K562 (cell line): ENCODE data around the gene HAPLN2. TPM values are rescaled to one million over a fixed set of nuclear protein-coding genes. Genes with fewer than 3 reads are reported as not detected.

Experiments
- ATAC-seq: fragments of 200-7000 bp; cut with Tn5 transposase; 3 replicates; pipeline ENCODE4 v1.9.1; 2020; ENCODE audit warnings: moderate library complexity
- BruUV-seq: library from RNA; stranded (reverse); fragments of 400-500 nt; replicated peaks from 2 replicates; lab custom pipeline; 2021; lab: Mats Ljungman, UMichigan
- CTCF ChIA-PET: fragments of 300-600 bp; formaldehyde crosslinking; extraction: SDS; loops from one replicate; lab custom pipeline; 2021; ENCODE audit warnings: low intra/inter-chr PET ratio; lab: Yijun Ruan, JAX
- POLR2A ChIA-PET: fragments of 300-600, 350-650 bp; sonication (Branson Sonifier 250); formaldehyde crosslinking; extraction: SDS; loops from one replicate; lab custom pipeline; 2021; ENCODE audit warnings: antibody characterized with exemption, inconsistent platforms; lab: Yijun Ruan, JAX
- DNase-seq, 4 experiments: peaks; one replicate each; pipeline versions ENCODE4 v3.0.0 to v3.0.0-alpha.2; 2011 to 2018; ENCODE audit warnings: low spot score in 3 of 4, mixed read lengths in 3 of 4; ENCODE audit errors: extremely low read depth in 1 of 4
- FAIRE-seq: peaks from 2 replicates; lab custom pipeline; 2011; peaks lifted over from hg19 to GRCh38; lab: Jason Lieb, UNC
- H2AFZ ChIP-seq: 2 replicates; pipeline ENCODE4 v1.6.0; 2011; ENCODE audit warnings: low read depth, low read length, control low read depth, inconsistent platforms
- H3K27ac ChIP-seq: fragments of 200-600 bp; 3 replicates; pipeline ENCODE4 v1.8.0; 2011; ENCODE audit warnings: low read depth, mild to moderate bottlenecking, control low read depth, inconsistent platforms, low read length, moderate library complexity, mixed read lengths; ENCODE audit errors: extremely low read depth
- H3K27me3 ChIP-seq, 2 experiments: fragments of 300-600 bp in 1 of 2; 2 replicates in 1 of 2; 3 replicates in 1 of 2; pipeline versions ENCODE4 v1.6.0 to v1.8.0; 2011; ENCODE audit warnings: inconsistent platforms in 2 of 2, low read length in 2 of 2, mild to moderate bottlenecking in 1 of 2, mixed read lengths in 1 of 2, moderate library complexity in 1 of 2; ENCODE audit not compliant: control insufficient read depth in 2 of 2, insufficient read depth in 2 of 2
- H3K36me3 ChIP-seq: fragments of 300-600 bp; 3 replicates; pipeline ENCODE4 v1.8.0; 2011; ENCODE audit warnings: mild to moderate bottlenecking, low read length, inconsistent platforms; ENCODE audit not compliant: control insufficient read depth, insufficient read depth
- H3K4me1 ChIP-seq, 2 experiments: fragments of 200-600 bp in 1 of 2; replicated peaks in 1 of 2; 2 replicates in 1 of 2; 3 replicates in 1 of 2; pipeline versions ENCODE4 v1.5.1 to v1.8.0; 2011; ENCODE audit warnings: inconsistent platforms in 2 of 2, low read length in 2 of 2, mild to moderate bottlenecking in 1 of 2, mixed read lengths in 1 of 2, moderate library complexity in 1 of 2; ENCODE audit not compliant: control insufficient read depth in 2 of 2, insufficient read depth in 2 of 2
- H3K4me2 ChIP-seq: 2 replicates; pipeline ENCODE4 v1.6.1; 2011; ENCODE audit warnings: low read length, control low read depth, inconsistent platforms, mixed read lengths; ENCODE audit not compliant: insufficient read depth
- H3K4me3 ChIP-seq: fragments of 200-600 bp; sonication (generic), shearing (Covaris generic); 2 replicates; pipeline ENCODE4 v1.5.1; 2016; ENCODE audit warnings: control low read depth, inconsistent platforms
- H3K79me2 ChIP-seq: fragments of 200-600 bp; 3 replicates; pipeline ENCODE4 v1.8.0; 2011; ENCODE audit warnings: low read length, inconsistent platforms; ENCODE audit not compliant: control insufficient read depth, insufficient read depth
- H3K9ac ChIP-seq, 2 experiments: 2 replicates each; pipeline versions ENCODE4 v1.6.0 to v1.6.1; 2011; ENCODE audit warnings: low read depth in 2 of 2, low read length in 2 of 2, control low read depth in 1 of 2, inconsistent platforms in 1 of 2, mild to moderate bottlenecking in 1 of 2, mixed read lengths in 1 of 2; ENCODE audit not compliant: insufficient read depth in 1 of 2
- H3K9me1 ChIP-seq: one replicate; pipeline ENCODE4 v1.6.0; 2011; ENCODE audit warnings: inconsistent platforms, mild to moderate bottlenecking, low read length, moderate library complexity; ENCODE audit not compliant: control insufficient read depth, insufficient read depth
- H3K9me3 ChIP-seq: replicated peaks from 2 replicates; pipeline ENCODE4 v1.5.1; 2011; ENCODE audit warnings: low read depth, low read length, inconsistent platforms; ENCODE audit not compliant: control insufficient read depth, insufficient read depth
- H4K20me1 ChIP-seq: replicated peaks from 2 replicates; pipeline ENCODE4 v1.6.1; 2011; ENCODE audit warnings: low read length, inconsistent platforms, mixed read lengths; ENCODE audit not compliant: control insufficient read depth, insufficient read depth
- CBFA2T2 ChIP-seq: fragments of 450-650 bp; conservative IDR thresholded peaks from 2 replicates; pipeline ENCODE4 v1.6.1; 2017; ENCODE audit warnings: mild to moderate bottlenecking
- ESRRB ChIP-seq: fragments of 250-450 bp; sonication (Bioruptor Pico); IDR thresholded peaks from 2 replicates; pipeline ENCODE4 v1.5.0; 2020; ENCODE audit warnings: mild to moderate bottlenecking, moderate library complexity, borderline replicate concordance
- GABPA ChIP-seq: fragments of 200-800 bp; sonication (Bioruptor generic); conservative IDR thresholded peaks from 2 replicates; pipeline ENCODE4 v1.6.1; 2016; ENCODE audit warnings: low read depth, missing genetic modification characterization, missing compliant biosample characterization
- HNRNPLL ChIP-seq: fragments of 200-400 bp; formaldehyde crosslinking; IDR thresholded peaks from 2 replicates; pipeline ENCODE4 v1.6.1; 2017; ENCODE audit warnings: low read length, low read depth, mild to moderate bottlenecking; ENCODE audit not compliant: poor library complexity, severe bottlenecking
- IFI16 ChIP-seq: fragments of 250-450 bp; sonication (Bioruptor Pico); IDR thresholded peaks from 2 replicates; pipeline ENCODE4 v2.1.2; 2022; ENCODE audit warnings: mild to moderate bottlenecking, inconsistent platforms
- IRF9 ChIP-seq: fragments of 450-650 bp; IDR thresholded peaks from 2 replicates; pipeline ENCODE4 v1.6.1; 2016; ENCODE audit warnings: missing biosample characterization, missing genetic modification characterization
- NRF1 ChIP-seq, 2 experiments: fragments of 450-650 bp; IDR thresholded peaks in 1 of 2; conservative IDR thresholded peaks in 1 of 2; 2 replicates each; pipeline ENCODE4 v1.6.1; 2014; ENCODE audit warnings: mild to moderate bottlenecking in 2 of 2
- PPARD ChIP-seq: fragments of 250-450 bp; sonication (Bioruptor Pico); IDR thresholded peaks from 2 replicates; pipeline ENCODE4 v1.8.0; 2022; ENCODE audit warnings: inconsistent platforms, mild to moderate bottlenecking, moderate library complexity
- RFX5 ChIP-seq: IDR thresholded peaks from 2 replicates; pipeline ENCODE4 v1.6.1; 2011; ENCODE audit warnings: low read depth, mild to moderate bottlenecking, improper control_type of control experiment, low read length
- RFX7 ChIP-seq: fragments of 250-450 bp; sonication (Bioruptor Pico); IDR thresholded peaks from 2 replicates; pipeline ENCODE4 v1.5.1; 2021; ENCODE audit warnings: mild to moderate bottlenecking
- SETDB1 ChIP-seq: IDR thresholded peaks from one replicate; pipeline ENCODE4 v1.6.1; 2012; ENCODE audit warnings: low read length, control low read depth, inconsistent platforms
- SNRNP70 ChIP-seq: fragments of 200-400 bp; formaldehyde crosslinking; optimal IDR thresholded peaks from 2 replicates; pipeline ENCODE3; 2017; ENCODE audit warnings: low read depth, low read length
- TCF15 ChIP-seq: fragments of 250-450 bp; sonication (Bioruptor Pico); IDR thresholded peaks from 2 replicates; pipeline ENCODE4 v1.8.0; 2022; ENCODE audit warnings: moderate library complexity, mild to moderate bottlenecking, inconsistent platforms
- USF1 ChIP-seq: sonication (generic); formaldehyde crosslinking; IDR thresholded peaks from 2 replicates; pipeline ENCODE4 v1.9.0; 2022; ENCODE audit warnings: mild to moderate bottlenecking, missing genetic modification reagents
- ZNF217 ChIP-seq: sonication (generic); formaldehyde crosslinking; IDR thresholded peaks from 2 replicates; pipeline ENCODE4 v1.8.0; 2022; ENCODE audit warnings: mild to moderate bottlenecking, missing genetic modification reagents
- ZSCAN32 ChIP-seq: fragments of 450-650 bp; formaldehyde crosslinking; IDR thresholded peaks from 2 replicates; pipeline ENCODE4 v1.4.0; 2020; ENCODE audit warnings: mild to moderate bottlenecking, moderate library complexity
- WGBS: fragments of 100-300 bp; shearing (Covaris generic); methylation state at CpG from one replicate; pipeline ENCODE4 v1.1.6; 2016; ENCODE audit warnings: low coverage, mixed read lengths; ENCODE audit not compliant: insufficient coverage; ENCODE audit errors: missing lambda C conversion rate; 5-methylcytosine and 5-hydroxymethylcytosine counted together
- in situ Hi-C: fragments of 300-500 bp; cut with MboI; formaldehyde crosslinking; loops from 4 replicates; pipeline ENCODE4 v1.15.0; 2018; ENCODE audit warnings: inconsistent platforms, mixed read lengths
- intact Hi-C: fragments of 100-400 bp; cut with micrococcal nuclease; formaldehyde crosslinking; loops from 2 replicates; pipeline ENCODE4 v1.14.2; 2022
- polyA plus RNA-seq, 8 experiments: library from polyadenylated mRNA; depleted of rRNA in 4 of 8; stranded (reverse) in 5 of 8; unstranded in 3 of 8; fragments of >200 nt; fragmentation: Nextera tagmentation in 2 of 8; fragmentation: Illumina TruSeq in 1 of 8; extraction: Ambion mirVana in 2 of 8; extraction: Trizol in 1 of 8; gene quantifications; 2 replicates each; pipeline versions ENCODE4 v1.2.1 to v1.2.3, GENCODE V29; 2011 to 2014; ENCODE audit warnings: inconsistent platforms in 1 of 8, missing spikeins in 1 of 8
- total RNA-seq, 7 experiments: library from RNA; depleted of rRNA in 6 of 7; stranded (reverse); fragments of >200 nt in 6 of 7; fragmentation: Illumina TruSeq in 2 of 7; extraction: Trizol in 2 of 7; gene quantifications; 2 replicates each; pipeline versions ENCODE4 v1.2.1 to v1.2.3, GENCODE V29; 2011 to 2021; ENCODE audit warnings: low replicate concordance in 1 of 7
- TF ChIP-seq, protein P1 (sequence below): fragments of 450-650 bp; formaldehyde crosslinking; IDR thresholded peaks from 2 replicates; pipeline ENCODE4 v1.4.0; 2022; ENCODE audit warnings: mild to moderate bottlenecking, moderate library complexity
- TF ChIP-seq, protein P2 (sequence below): conservative IDR thresholded peaks from 2 replicates; pipeline ENCODE4 v1.6.1; 2011; ENCODE audit warnings: low read depth, mild to moderate bottlenecking, low read length; ENCODE audit not compliant: control insufficient read depth
- TF ChIP-seq, protein P3 (sequence below), 2 experiments: fragments of 450-650 bp in 1 of 2; sonication (generic) in 1 of 2; formaldehyde crosslinking; conservative IDR thresholded peaks; 2 replicates each; pipeline versions ENCODE4 v1.4.0 to v1.8.1; 2020 to 2022; ENCODE audit warnings: mild to moderate bottlenecking in 1 of 2, missing genetic modification reagents in 1 of 2

The HAPLN2 gene
- total and polyA plus RNA-seq, 9 of the 15 experiments (the other 6 are each of a cell fraction or from before 2014, with no cell fraction given) = 0.14 to 5.2 (median 3.8) TPM; not detected in 4

DNA sequence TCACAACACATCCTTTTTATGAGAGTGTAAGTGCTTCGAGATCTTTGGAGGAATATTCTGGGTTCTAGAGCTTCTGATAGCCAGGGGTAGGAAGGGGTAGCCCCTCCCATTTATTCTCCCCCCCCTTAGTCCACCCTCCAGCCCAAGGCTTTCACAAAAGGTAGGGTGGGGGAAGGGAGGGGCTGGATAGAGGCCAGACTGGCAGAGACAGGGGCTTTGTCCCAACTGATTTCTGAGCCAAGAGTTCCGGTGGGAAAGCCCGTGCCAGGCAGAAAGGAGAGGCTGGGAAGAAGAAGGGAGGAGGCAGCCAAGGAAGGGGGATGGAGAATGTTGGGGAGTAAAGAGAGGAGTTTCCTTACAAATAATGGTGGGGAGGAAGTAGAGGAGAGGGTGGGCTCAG lies 25.8 kb downstream of the HAPLN2 start:
- Histone ChIP-seq H3K4me3 (no peak overlapping the region), H3K9me3 (no peaks in the 10 kb centered on the region), H3K9ac (0 out of 4 replicates have a peak overlapping the region, but pooled peaks of 1 of the 2 experiments have one; percentile 24), H3K36me3 (peaks cover 55% of the 10 kb centered on the region), H3K9me1 (no peaks in the 10 kb centered on the region), H3K27ac (no peak overlapping the region), H4K20me1 (peaks cover 51% of the 10 kb centered on the region), H3K4me1 (peaks cover 0 to 30% of the 10 kb centered on the region in 2 experiments; a peak in 3 of 5 replicates), H3K4me2 (no peak overlapping the region), H3K27me3 (no peaks in the 10 kb centered on the region), H3K79me2 (no peaks in the 10 kb centered on the region), H2AFZ (no peak overlapping the region)
- POLR2A ChIA-PET = interaction anchor here (1.6 to 3.4 kb wide), 3 partner anchors 8 to 21 kb away, joined by 6 to 21 read pairs (median 14); no protein-coding TSS in a partner anchor
- intact Hi-C loops (no loop called here), in situ Hi-C loops (no loop called here)
- DNase-seq = no peak
- ATAC-seq = no peak
- CTCF ChIA-PET = no interaction called here
- FAIRE-seq = no peak
- BruUV-seq = no TSS peak
- WGBS = 70% methylated on average over 3 of the region's 3 CpGs
- TF ChIP-seq HNRNPLL (no peak), ZNF217 (CRISPR knock-in tag) (no peak), CBFA2T2 (no peak), IRF9 (no peak), RFX5 (no peak), SNRNP70 (no peak), IFI16 (CRISPR knock-in tag) (no peak), SETDB1 (no peak), ESRRB (CRISPR knock-in tag) (no peak), ZSCAN32 (CRISPR knock-in tag) (no peak), PPARD (CRISPR knock-in tag) (no peak), NRF1 (conservative IDR thresholded peaks at IDR 0.05 in 1 of 2, IDR thresholded peaks at IDR 0.05 in 1 of 2) (no peak), GABPA (tag) (no peak), TCF15 (CRISPR knock-in tag) (no peak), RFX7 (CRISPR knock-in tag) (no peak), USF1 (CRISPR knock-in tag) (no peak)
- TF ChIP-seq, protein P1, sequence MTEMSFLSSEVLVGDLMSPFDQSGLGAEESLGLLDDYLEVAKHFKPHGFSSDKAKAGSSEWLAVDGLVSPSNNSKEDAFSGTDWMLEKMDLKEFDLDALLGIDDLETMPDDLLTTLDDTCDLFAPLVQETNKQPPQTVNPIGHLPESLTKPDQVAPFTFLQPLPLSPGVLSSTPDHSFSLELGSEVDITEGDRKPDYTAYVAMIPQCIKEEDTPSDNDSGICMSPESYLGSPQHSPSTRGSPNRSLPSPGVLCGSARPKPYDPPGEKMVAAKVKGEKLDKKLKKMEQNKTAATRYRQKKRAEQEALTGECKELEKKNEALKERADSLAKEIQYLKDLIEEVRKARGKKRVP = no peak
- TF ChIP-seq, protein P2, sequence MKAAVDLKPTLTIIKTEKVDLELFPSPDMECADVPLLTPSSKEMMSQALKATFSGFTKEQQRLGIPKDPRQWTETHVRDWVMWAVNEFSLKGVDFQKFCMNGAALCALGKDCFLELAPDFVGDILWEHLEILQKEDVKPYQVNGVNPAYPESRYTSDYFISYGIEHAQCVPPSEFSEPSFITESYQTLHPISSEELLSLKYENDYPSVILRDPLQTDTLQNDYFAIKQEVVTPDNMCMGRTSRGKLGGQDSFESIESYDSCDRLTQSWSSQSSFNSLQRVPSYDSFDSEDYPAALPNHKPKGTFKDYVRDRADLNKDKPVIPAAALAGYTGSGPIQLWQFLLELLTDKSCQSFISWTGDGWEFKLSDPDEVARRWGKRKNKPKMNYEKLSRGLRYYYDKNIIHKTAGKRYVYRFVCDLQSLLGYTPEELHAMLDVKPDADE = no peak
- TF ChIP-seq, protein P3, sequence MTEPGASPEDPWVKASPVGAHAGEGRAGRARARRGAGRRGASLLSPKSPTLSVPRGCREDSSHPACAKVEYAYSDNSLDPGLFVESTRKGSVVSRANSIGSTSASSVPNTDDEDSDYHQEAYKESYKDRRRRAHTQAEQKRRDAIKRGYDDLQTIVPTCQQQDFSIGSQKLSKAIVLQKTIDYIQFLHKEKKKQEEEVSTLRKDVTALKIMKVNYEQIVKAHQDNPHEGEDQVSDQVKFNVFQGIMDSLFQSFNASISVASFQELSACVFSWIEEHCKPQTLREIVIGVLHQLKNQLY (CRISPR knock-in tag; conservative IDR thresholded peaks at IDR 0.05) = no peak
